GM12878 (cell line): Measurements from ENCODE around the gene OR7G2. TPM values are rescaled to one million over a fixed set of nuclear protein-coding genes. Genes with fewer than 3 reads are reported as not detected.

Source experiments
- ATAC-seq: fragments of 200-7000 bp; cut with Tn5 transposase; 3 replicates; pipeline ENCODE4 v1.9.1; 2020; ENCODE audit warnings: mild to moderate bottlenecking, moderate library complexity
- BruUV-seq: library from RNA; stranded (reverse); fragments of 400-500 nt; replicated peaks from 2 replicates; lab custom pipeline; 2021; lab: Mats Ljungman, UMichigan
- CTCF ChIA-PET: fragments of 300-600 bp; sonication (Branson Sonifier 250); formaldehyde crosslinking; extraction: SDS; loops from one replicate; lab custom pipeline; 2021; ENCODE audit warnings: inconsistent platforms; lab: Yijun Ruan, JAX
- POLR2A ChIA-PET: fragments of 350-600 bp; formaldehyde crosslinking; extraction: SDS; loops from one replicate; lab custom pipeline; 2021; ENCODE audit warnings: inconsistent platforms; lab: Charles Lee
- RAD21 ChIA-PET: fragments of 300-600 bp; sonication (Branson Sonifier 250); formaldehyde crosslinking; loops from one replicate; lab custom pipeline; 2023; ENCODE audit warnings: antibody characterized with exemption; ENCODE audit not compliant: unreplicated experiment; lab: Charles Lee
- SMC1A ChIA-PET: fragments of 300-600 bp; sonication (Branson Sonifier 250); formaldehyde crosslinking; loops from one replicate; lab custom pipeline; 2023; ENCODE audit not compliant: unreplicated experiment, uncharacterized antibody; lab: Charles Lee
- DNase-seq: peaks from one replicate; pipeline ENCODE4 v3.0.0-alpha.2; 2011; ENCODE audit warnings: low read depth, low spot score
- FAIRE-seq: peaks from 3 replicates; lab custom pipeline; 2011; peaks lifted over from hg19 to GRCh38; lab: Jason Lieb, UNC
- H2AFZ ChIP-seq: 2 replicates; pipeline ENCODE4 v1.6.0; 2011; ENCODE audit warnings: low read depth, low read length, control low read depth; ENCODE audit not compliant: control insufficient read depth
- H3K27ac ChIP-seq: 2 replicates; pipeline ENCODE4 v1.5.1; 2011; ENCODE audit warnings: control low read depth; ENCODE audit not compliant: control insufficient read depth, insufficient read depth
- H3K27me3 ChIP-seq, 2 experiments: replicated peaks in 1 of 2; 2 replicates each; pipeline versions ENCODE4 v1.6.0 to v1.6.1; 2011; ENCODE audit warnings: low read length in 1 of 2; ENCODE audit not compliant: control insufficient read depth in 2 of 2, insufficient read depth in 2 of 2
- H3K36me3 ChIP-seq, 2 experiments: 2 replicates each; pipeline ENCODE4 v1.5.1; 2011; ENCODE audit warnings: low read length in 1 of 2; ENCODE audit not compliant: control insufficient read depth in 2 of 2, insufficient read depth in 2 of 2
- H3K4me1 ChIP-seq: 2 replicates; pipeline ENCODE4 v1.6.1; 2011; ENCODE audit warnings: mild to moderate bottlenecking, low read length, moderate library complexity, mixed read lengths; ENCODE audit not compliant: control insufficient read depth, insufficient read depth
- H3K4me2 ChIP-seq: 2 replicates; pipeline ENCODE4 v1.6.0; 2011; ENCODE audit warnings: control low read depth; ENCODE audit not compliant: control insufficient read depth, insufficient read depth
- H3K4me3 ChIP-seq: fragments of 200-600 bp; sonication (generic); 2 replicates; pipeline ENCODE4 v1.5.1; 2016
- H3K79me2 ChIP-seq: 2 replicates; pipeline ENCODE4 v1.6.0; 2011; ENCODE audit warnings: low read length; ENCODE audit not compliant: control insufficient read depth, insufficient read depth
- H3K9ac ChIP-seq: 2 replicates; pipeline ENCODE4 v1.8.0; 2011; ENCODE audit warnings: low read length, control low read depth, mixed read lengths; ENCODE audit not compliant: control insufficient read depth, insufficient read depth
- H3K9me3 ChIP-seq: replicated peaks from 3 replicates; pipeline ENCODE4 v1.5.1; 2011; ENCODE audit warnings: mild to moderate bottlenecking, low read length; ENCODE audit not compliant: control insufficient read depth, insufficient read depth
- H4K20me1 ChIP-seq: 2 replicates; pipeline ENCODE4 v1.6.0; 2011; ENCODE audit not compliant: control insufficient read depth, insufficient read depth
- ASH2L ChIP-seq: fragments of 300-600, 200-600 bp; sonication (generic); IDR thresholded peaks from 2 replicates; pipeline ENCODE4 v1.6.1; 2017; ENCODE audit warnings: low read depth, mild to moderate bottlenecking, borderline replicate concordance
- EGR1 ChIP-seq, 2 experiments: IDR thresholded peaks; 1 replicate in 1 of 2; 2 replicates in 1 of 2; pipeline ENCODE4 v1.6.1; 2011 to 2012; ENCODE audit warnings: low read depth in 2 of 2, low read length in 2 of 2, borderline replicate concordance in 1 of 2, mild to moderate bottlenecking in 1 of 2, moderate library complexity in 1 of 2
- HDGF ChIP-seq: fragments of 450-650 bp; IDR thresholded peaks from 2 replicates; pipeline ENCODE4 v1.6.1; 2016; ENCODE audit warnings: antibody characterized with exemption
- IKZF1 ChIP-seq: fragments of 450-650 bp; conservative IDR thresholded peaks from 2 replicates; pipeline ENCODE4 v1.6.1; 2017; ENCODE audit warnings: antibody characterized with exemption, mild to moderate bottlenecking
- MTA2 ChIP-seq: fragments of 450-650 bp; IDR thresholded peaks from 2 replicates; pipeline ENCODE4 v1.6.1; 2016; ENCODE audit warnings: low read depth, mild to moderate bottlenecking, moderate library complexity
- NFYA ChIP-seq: IDR thresholded peaks from 2 replicates; pipeline ENCODE4 v1.6.1; 2011; ENCODE audit warnings: low read depth, mild to moderate bottlenecking, low read length, improper control_type of control experiment, borderline replicate concordance
- NFYB ChIP-seq: IDR thresholded peaks from 2 replicates; pipeline ENCODE4 v1.6.1; 2011; ENCODE audit warnings: low read depth, mild to moderate bottlenecking, low read length, improper control_type of control experiment, moderate library complexity; ENCODE audit not compliant: insufficient read depth
- NKRF ChIP-seq: fragments of 450-650 bp; conservative IDR thresholded peaks from 2 replicates; pipeline ENCODE4 v1.6.1; 2017; ENCODE audit warnings: mild to moderate bottlenecking, moderate library complexity
- RAD21 ChIP-seq: IDR thresholded peaks from 2 replicates; pipeline ENCODE4 v1.6.1; 2011; ENCODE audit warnings: mild to moderate bottlenecking, low read depth, low read length, moderate library complexity; ENCODE audit not compliant: insufficient read depth
- RCOR1 ChIP-seq: conservative IDR thresholded peaks from 2 replicates; pipeline ENCODE4 v1.6.1; 2012; ENCODE audit warnings: low read depth, low read length, improper control_type of control experiment
- RFX5 ChIP-seq: IDR thresholded peaks from 2 replicates; pipeline ENCODE4 v1.6.1; 2011; ENCODE audit warnings: low read depth, low read length, improper control_type of control experiment
- SPI1 ChIP-seq: IDR thresholded peaks from 2 replicates; pipeline ENCODE4 v1.6.1; 2011; ENCODE audit warnings: low read depth, mild to moderate bottlenecking, low read length, moderate library complexity, borderline replicate concordance; ENCODE audit not compliant: insufficient read depth
- SUZ12 ChIP-seq: fragments of 200-600 bp; sonication (generic); IDR thresholded peaks from one replicate; pipeline ENCODE4 v1.6.1; 2018; ENCODE audit warnings: antibody characterized with exemption, mild to moderate bottlenecking; ENCODE audit not compliant: unreplicated experiment
- TBL1XR1 ChIP-seq: IDR thresholded peaks from 2 replicates; pipeline ENCODE4 v1.6.1; 2012; ENCODE audit warnings: low read depth, low read length, improper control_type of control experiment
- TCF12 ChIP-seq: IDR thresholded peaks from 2 replicates; pipeline ENCODE4 v1.6.1; 2011; ENCODE audit warnings: low read depth, mild to moderate bottlenecking, low read length
- WGBS: methylation state at CpG from one replicate; pipeline ENCODE4 v1.1.6; 2016; ENCODE audit warnings: low lambda C conversion rate; ENCODE audit not compliant: insufficient replicate concordance, insufficient coverage; ENCODE audit errors: missing lambda C conversion rate; 5-methylcytosine and 5-hydroxymethylcytosine counted together
- in situ Hi-C: fragments of 300-500 bp; cut with MboI; formaldehyde crosslinking; loops from 9 replicates; pipeline ENCODE4 v1.14.3; 2018; ENCODE audit warnings: mixed read lengths
- intact Hi-C: fragments of 100-400 bp; cut with micrococcal nuclease; formaldehyde crosslinking; loops from one replicate; pipeline ENCODE4 v1.14.2; 2022; ENCODE audit not compliant: unreplicated experiment
- polyA plus RNA-seq, 11 experiments: library from polyadenylated mRNA; depleted of rRNA in 4 of 11; unstranded in 6 of 11; stranded (reverse) in 5 of 11; fragments of >200 nt; fragmentation: Nextera tagmentation in 4 of 11; fragmentation: Illumina TruSeq in 1 of 11; extraction: Ambion mirVana in 4 of 11; extraction: Trizol in 1 of 11; gene quantifications; 1 replicate in 1 of 11; 2 replicates in 10 of 11; pipeline versions ENCODE4 v1.2.1 to v1.2.3, GENCODE V29; 2011 to 2016; ENCODE audit warnings: inconsistent platforms in 2 of 11, missing spikeins in 2 of 11, low read depth in 1 of 11
- total RNA-seq, 4 experiments: library from RNA; depleted of rRNA in 3 of 4; stranded (reverse); fragments of >200 nt in 3 of 4; fragmentation: Illumina TruSeq in 1 of 4; extraction: Trizol in 1 of 4; gene quantifications; 2 replicates each; pipeline versions ENCODE4 v1.2.1 to v1.2.3, GENCODE V29; 2013 to 2021

The OR7G2 gene
- total and polyA plus RNA-seq, 10 of the 15 experiments (the other 5 are each of a cell fraction or from before 2014, with no cell fraction given), result not detected

- TF ChIP-seq RAD21 (no peak), HDGF (no peak), NKRF (no peak), TCF12 (no peak), RCOR1 (no peak)
- DNase-seq (no peak), FAIRE-seq (no peak), ATAC-seq (no peak)
- SMC1A ChIA-PET, result no interaction called here
- BruUV-seq, result no TSS peak
- H3K9me3 ChIP-seq, result no peaks in the 10 kb centered on the region
- CTCF ChIA-PET, result no interaction called here
- no peaks in the 10 kb centered on the region for H3K27me3 ChIP-seq
- WGBS, result 12% methylated on average over 2 of the region's 2 CpGs
- in situ Hi-C loops, result no loop called here
- H3K9ac ChIP-seq, result no peak within 1 kb of the TSS
- POLR2A ChIA-PET, result no interaction called here
- intact Hi-C loops, result no loop called here
- no peak within 1 kb of the TSS for H3K4me2 ChIP-seq
- no peak within 1 kb of the TSS for H3K27ac ChIP-seq
- H3K79me2 ChIP-seq, result no peaks in the 10 kb centered on the region
- H2AFZ ChIP-seq, result no peak within 1 kb of the TSS
- no peaks in the 10 kb centered on the region for H3K36me3 ChIP-seq
- RAD21 ChIA-PET, result no interaction called here
- H3K4me3 ChIP-seq, result no peak within 1 kb of the TSS
- H3K4me1 ChIP-seq, result no peaks in the 10 kb centered on the region
- no peaks in the 10 kb centered on the region for H4K20me1 ChIP-seq
These were observed 20.5 kb downstream of the OR7G2 start, which contains the start of gene OR1M1 for GRCh38 chr19:9086761-9087160. Gene OR1M1 (plus strand): TSS chr19:9087061. CDS start chr19:9093245, 6,184 bp downstream.

DNA sequence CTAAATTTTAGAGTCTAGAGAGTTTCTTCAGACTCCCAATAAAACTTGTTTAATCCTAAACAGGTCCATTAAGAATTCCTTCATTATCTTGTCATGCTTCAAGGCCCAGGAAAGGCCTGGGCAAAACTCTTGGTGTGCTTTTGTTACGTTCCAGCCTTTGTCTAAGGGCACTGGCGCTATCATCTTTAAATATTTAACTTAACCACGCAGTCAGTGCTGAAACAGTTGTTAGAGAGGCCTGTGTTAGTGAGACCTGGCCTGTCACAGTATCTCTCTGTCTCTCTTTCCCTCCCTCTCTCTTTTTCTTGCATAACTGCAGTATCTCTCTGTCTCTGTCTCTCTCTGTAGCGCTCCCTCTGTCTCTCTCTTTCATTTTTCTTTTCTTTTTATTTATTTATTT lies 28.6 kb downstream of the OR7G2 start:
- WGBS, result 47% methylated on average over 4 of the region's 4 CpGs
- no peak overlapping the region for H3K9ac ChIP-seq
- H3K27ac ChIP-seq, result no peak overlapping the region
- no peaks in the 10 kb centered on the region for H3K4me1 ChIP-seq
- ATAC-seq (no peak), FAIRE-seq (no peak), DNase-seq (no peak)
- H3K4me3 ChIP-seq, result no peak overlapping the region
- no peaks in the 10 kb centered on the region for H3K36me3 ChIP-seq
- no peaks in the 10 kb centered on the region for H3K27me3 ChIP-seq
- H3K9me3 ChIP-seq, result no peaks in the 10 kb centered on the region; the same call in 2 of the 3 replicates
- H2AFZ ChIP-seq, result no peak overlapping the region
- POLR2A ChIA-PET, result no interaction called here
- BruUV-seq, result no TSS peak
- RAD21 ChIA-PET, result no interaction called here
- in situ Hi-C loops, result no loop called here
- no peaks in the 10 kb centered on the region for H4K20me1 ChIP-seq
- SMC1A ChIA-PET, result no interaction called here
- intact Hi-C loops, result loop anchor here (10.0 kb wide), 1 partner anchor 424 kb away; no protein-coding TSS in a partner anchor
- CTCF ChIA-PET, result no interaction called here
- no peak overlapping the region for H3K4me2 ChIP-seq
- H3K79me2 ChIP-seq, result no peaks in the 10 kb centered on the region
- no peak for TF ChIP-seq SPI1
- TF ChIP-seq TBL1XR1, result no peak
- no peak for TF ChIP-seq MTA2
- no peak for TF ChIP-seq NFYA
- TF ChIP-seq NFYB, result no peak
- TF ChIP-seq IKZF1, result no peak
- TF ChIP-seq SUZ12, result no peak
- TF ChIP-seq ASH2L, result no peak
- no peak for TF ChIP-seq EGR1 (IDR thresholded peaks at IDR 0.05; ENCODE audit: borderline replicate concordance in 1 of 2, low read depth in 2 of 2, low read length in 2 of 2)
- TF ChIP-seq RFX5, result no peak
- no peak for TF ChIP-seq NKRF
